Measurements from ENCODE around the gene IRF8. TPM values are rescaled to one million over a fixed set of nuclear protein-coding genes. Genes with fewer than 3 reads are reported as not detected.

The IRF8 gene
- total RNA-seq = not detected in 2 replicates

GRCh38 chr16:85898521-85899442 is at the start of gene IRF8:
Gene IRF8 (plus strand): TSS chr16:85899162. CDS start chr16:85903016, 3,854 bp downstream.

Other genes starting within 250 kb of the IRF8 start
- gene GINS2, start 210.2 kb upstream of the IRF8 start, total RNA-seq = 16.1 and 22.5 TPM in 2 replicates
- 27.8 and 28.0 TPM in 2 replicates for gene C16orf74, start 148.1 kb upstream of the IRF8 start, total RNA-seq
- 28.8 and 37.6 TPM in 2 replicates for gene EMC8, start 99.6 kb upstream of the IRF8 start, total RNA-seq
- 586 and 693 TPM in 2 replicates for gene COX4I1, start 99.5 kb upstream of the IRF8 start, total RNA-seq